Sigmoid colon (tissue), 7 donors: ENCODE measurements around the gene ATG5. TPM values are rescaled to one million over a fixed set of nuclear protein-coding genes. Genes with fewer than 3 reads are reported as not detected.
"Not testable (repeated sequence)": the region's sequence is repeated elsewhere in the genome, so short reads cannot be mapped to it uniquely, and the experiment has no call there.

Experiments used
- DNase-seq: peaks from one replicate; pipeline ENCODE4 v3.0.0-alpha.2; 2019
- H3K27ac ChIP-seq, 4 donors: fragments of 200-600 bp; sonication (generic); one replicate each; pipeline ENCODE4 v1.5.1; 2016 to 2019; ENCODE audit warnings: mild to moderate bottlenecking in 1 of 4
- H3K27me3 ChIP-seq, 3 donors: fragments of 200-600 bp; sonication (generic); one replicate each; pipeline ENCODE4 v1.5.1; 2019; ENCODE audit warnings: mild to moderate bottlenecking in 1 of 3
- H3K36me3 ChIP-seq, 4 donors: fragments of 200-600 bp; sonication (generic); one replicate each; pipeline ENCODE4 v1.5.1; 2016 to 2019
- H3K4me1 ChIP-seq, 4 donors: fragments of 200-600 bp; sonication (generic); one replicate each; pipeline ENCODE4 v1.5.1; 2017 to 2019
- H3K4me3 ChIP-seq, 4 donors: fragments of 200-600 bp; sonication (generic); one replicate each; pipeline ENCODE4 v1.5.1; 2017 to 2019; ENCODE audit warnings: mild to moderate bottlenecking in 2 of 4, moderate library complexity in 1 of 4
- H3K9me3 ChIP-seq, 4 donors: fragments of 200-600 bp in 3 of 4; sonication (generic) in 3 of 4; one replicate each; pipeline versions ENCODE4 v1.5.1 to v1.6.1; 2013 to 2019
- CTCF ChIP-seq, 4 experiments: fragments of 450-650 bp in 3 of 4; fragments of 200-600 bp in 1 of 4; IDR thresholded peaks; one replicate each; pipeline ENCODE4 v1.5.1; 2016 to 2019; ENCODE audit warnings: antibody characterized with exemption in 4 of 4, mild to moderate bottlenecking in 3 of 4, moderate library complexity in 2 of 4
- EP300 ChIP-seq, 4 donors: sonication (generic); formaldehyde crosslinking; IDR thresholded peaks; one replicate each; pipeline ENCODE4 v1.6.1; 2017; ENCODE audit warnings: antibody characterized with exemption in 4 of 4
- POLR2A ChIP-seq, 2 donors: fragments of 450-650 bp; IDR thresholded peaks; one replicate each; pipeline ENCODE4 v1.6.1; 2016; ENCODE audit warnings: antibody characterized with exemption in 2 of 2, mild to moderate bottlenecking in 2 of 2, moderate library complexity in 2 of 2
- POLR2AphosphoS5 ChIP-seq, 4 donors: sonication (generic); formaldehyde crosslinking; IDR thresholded peaks; one replicate each; pipeline ENCODE4 v1.6.1; 2017; ENCODE audit warnings: antibody characterized with exemption in 4 of 4
- WGBS, 2 donors: extraction: QIAGEN DNeasy Blood & Tissue Kit; methylation state at CpG; one replicate each; pipeline ENCODE4 v1.1.7; 2013; 5-methylcytosine and 5-hydroxymethylcytosine counted together
- intact Hi-C: fragments of 100-400 bp; cut with DNase I; formaldehyde crosslinking; loops from one replicate; pipeline ENCODE4 v1.15.1; 2023
- polyA plus RNA-seq, 3 donors: library from polyadenylated mRNA; stranded (reverse); fragments of 200-250 nt; gene quantifications; one replicate each; pipeline ENCODE4 v1.2.3, GENCODE V29; 2013
- total RNA-seq, 4 donors: library from RNA; depleted of rRNA; stranded (reverse); fragments of >200 nt; gene quantifications; one replicate each; pipeline ENCODE4 v1.1.0, GENCODE V29; 2016
- donor health status: healthy with polysubstance abuse.
- donor health status: Bipolar disorder and iron deficiency.
- donor health status: healthy.

ATG5 gene
- total and polyA plus RNA-seq, 7 donors = 27.8 to 59.2 (median 48.6) TPM

- no peaks in the 10 kb centered on the region for H3K27me3 ChIP-seq
- no peak for DNase-seq
- H3K36me3 ChIP-seq = peaks cover 0 to 3% (median 0%) of the 10 kb centered on the region in 4 donors
- WGBS, 2 donors = 98 to 99% methylated on average over 1 of the region's 1 CpG
- no peak for TF ChIP-seq CTCF (IDR thresholded peaks at IDR 0.05)
- H3K27ac ChIP-seq = no peak overlapping the region
- intact Hi-C loops = no loop called here
- H3K4me1 ChIP-seq = peaks cover 0 to 21% (median 16%) of the 10 kb centered on the region in 4 donors
- H3K4me3 ChIP-seq = no peak overlapping the region
- H3K9me3 ChIP-seq = no peaks in the 10 kb centered on the region
Measured at GRCh38 chr6:106253731-106254130, 71.8 kb downstream of the ATG5 start.

- no peaks in the 10 kb centered on the region for H3K9me3 ChIP-seq
- 82 to 85% methylated on average over 1 of the region's 1 CpG for WGBS, 2 donors
- no peak for DNase-seq
- H3K4me3 ChIP-seq = no peak overlapping the region
- H3K36me3 ChIP-seq = peaks cover 0 to 8% (median 0%) of the 10 kb centered on the region in 4 donors
- TF ChIP-seq POLR2AphosphoS5 (IDR thresholded peaks at IDR 0.05) (no peak), POLR2A (IDR thresholded peaks at IDR 0.05) (no peak), CTCF (IDR thresholded peaks at IDR 0.05) (no peak), EP300 (IDR thresholded peaks at IDR 0.05) (no peak)
- intact Hi-C loops = no loop called here
- H3K4me1 ChIP-seq = peaks cover 0 to 21% (median 16%) of the 10 kb centered on the region in 4 donors
- H3K27me3 ChIP-seq = no peaks in the 10 kb centered on the region
- no peak overlapping the region for H3K27ac ChIP-seq
Measured at GRCh38 chr6:106253172-106253571, 72.4 kb downstream of the ATG5 start.

GRCh38 chr6:106252687-106253086 lies 72.9 kb downstream of the ATG5 start:
- H3K27ac ChIP-seq = no peak overlapping the region
- 89 to 94% methylated on average over 2 of the region's 2 CpGs for WGBS, 2 donors
- peaks cover 0 to 11% (median 0%) of the 10 kb centered on the region in 4 donors for H3K36me3 ChIP-seq
- TF ChIP-seq CTCF (IDR thresholded peaks at IDR 0.05) (no peak), EP300 (IDR thresholded peaks at IDR 0.05) (no peak), POLR2AphosphoS5 (IDR thresholded peaks at IDR 0.05) (no peak), POLR2A (IDR thresholded peaks at IDR 0.05) (no peak)
- no peaks in the 10 kb centered on the region for H3K27me3 ChIP-seq
- H3K4me3 ChIP-seq = no peak overlapping the region
- peaks cover 0 to 21% (median 16%) of the 10 kb centered on the region in 4 donors for H3K4me1 ChIP-seq
- H3K9me3 ChIP-seq = no peaks in the 10 kb centered on the region
- intact Hi-C loops = no loop called here
- DNase-seq = no peak

- H3K27ac ChIP-seq, intact Hi-C loops, H3K4me3 ChIP-seq, DNase-seq, H3K27me3 ChIP-seq, H3K9me3 ChIP-seq: not testable (repeated sequence)
- peaks cover 0 to 18% (median 0%) of the 10 kb centered on the region in 4 donors for H3K36me3 ChIP-seq
- WGBS, 2 donors = 92 to 94% methylated on average over 8 of the region's 8 CpGs
- peaks cover 0 to 25% (median 20%) of the 10 kb centered on the region in 4 donors for H3K4me1 ChIP-seq
Measured at GRCh38 chr6:106251531-106252255, 73.9 kb downstream of the ATG5 start.

- TF ChIP-seq POLR2AphosphoS5 (IDR thresholded peaks at IDR 0.05) (no peak), POLR2A (IDR thresholded peaks at IDR 0.05) (no peak), CTCF (IDR thresholded peaks at IDR 0.05) (no peak), EP300 (IDR thresholded peaks at IDR 0.05) (no peak)
- no peaks in the 10 kb centered on the region for H3K9me3 ChIP-seq
- intact Hi-C loops = no loop called here
Measured at GRCh38 chr6:106250953-106251352, 74.6 kb downstream of the ATG5 start.

More at GRCh38 chr6:106250953-106251352, 74.6 kb downstream of the ATG5 start:
- DNase-seq = no peak
- H3K27ac ChIP-seq = no peak overlapping the region
- H3K4me1 ChIP-seq = peaks cover 0 to 31% (median 21%) of the 10 kb centered on the region in 4 donors
- H3K4me3 ChIP-seq = no peak overlapping the region
- 86 to 90% methylated on average over 4 of the region's 4 CpGs for WGBS, 2 donors
- H3K36me3 ChIP-seq = peaks cover 0 to 18% (median 0%) of the 10 kb centered on the region in 4 donors
- no peaks in the 10 kb centered on the region for H3K27me3 ChIP-seq
